HT1080 (cell line): ENCODE data around the gene ZNF862. TPM values are rescaled to one million over a fixed set of nuclear protein-coding genes. Genes with fewer than 3 reads are reported as not detected.
"Not testable (repeated sequence)": the region's sequence is repeated elsewhere in the genome, so short reads cannot be mapped to it uniquely, and the experiment has no call there.

Source experiments
- DNase-seq: peaks from one replicate; pipeline ENCODE4 v3.0.0-alpha.2; 2015; ENCODE audit warnings: low read depth
- total RNA-seq: library from RNA; depleted of rRNA; stranded (reverse); fragments of >200 nt; shearing (Covaris generic); gene quantifications from 2 replicates; pipeline ENCODE4 v1.2.3, GENCODE V29; 2014

Gene ZNF862
- total RNA-seq, 1 experiment from 2014 or later: 0.37 TPM

GRCh38 chr7:149879271-149879743 lies 41.1 kb downstream of the ZNF862 start:
- DNase-seq: no peak

DNA sequence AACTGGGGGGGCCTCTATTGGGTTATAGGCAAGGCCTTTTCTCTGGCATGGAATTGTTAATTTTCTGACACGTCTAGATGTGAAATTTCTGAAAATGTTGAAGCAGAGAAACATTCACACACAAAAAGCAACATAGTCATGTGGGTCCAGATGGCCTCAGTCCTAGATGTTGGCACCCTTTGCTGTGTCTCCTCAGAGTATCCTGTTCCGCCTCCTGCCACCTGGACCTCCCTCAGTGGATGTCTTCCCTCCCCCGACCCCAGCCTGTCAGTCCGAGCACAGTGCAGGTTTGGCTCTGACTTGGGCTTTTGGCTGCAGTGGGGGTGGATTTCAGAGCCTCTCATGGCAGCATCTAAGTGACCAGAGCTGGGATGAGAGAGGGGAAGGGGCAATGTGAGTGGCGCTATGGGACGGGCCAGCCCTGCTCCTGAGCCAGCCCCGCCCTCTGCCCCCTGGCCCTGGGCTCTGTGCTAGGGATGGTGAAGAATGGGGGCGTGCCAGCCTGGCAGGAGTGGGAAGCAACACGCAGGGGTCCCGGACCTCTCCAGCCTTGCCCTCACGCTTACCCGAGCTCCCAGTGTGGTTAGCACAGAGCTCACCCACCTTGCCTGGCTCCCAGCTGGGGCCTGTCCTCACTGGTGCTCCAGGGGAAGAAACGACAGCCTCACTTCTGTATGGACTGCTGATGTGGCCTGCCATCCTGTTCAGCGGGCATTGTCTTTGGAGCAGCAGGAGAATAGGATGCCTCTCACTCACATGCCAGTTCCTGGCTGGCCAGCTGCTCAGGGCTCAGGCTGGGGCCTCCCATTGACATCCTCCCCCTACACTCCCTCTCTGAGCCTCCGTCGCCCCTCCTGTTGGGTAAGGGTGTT lies 41.8 kb downstream of the ZNF862 start:
- DNase-seq: no peak

- DNase-seq: no peak
Measured at GRCh38 chr7:149880638-149881311, 42.6 kb downstream of the ZNF862 start.

DNA sequence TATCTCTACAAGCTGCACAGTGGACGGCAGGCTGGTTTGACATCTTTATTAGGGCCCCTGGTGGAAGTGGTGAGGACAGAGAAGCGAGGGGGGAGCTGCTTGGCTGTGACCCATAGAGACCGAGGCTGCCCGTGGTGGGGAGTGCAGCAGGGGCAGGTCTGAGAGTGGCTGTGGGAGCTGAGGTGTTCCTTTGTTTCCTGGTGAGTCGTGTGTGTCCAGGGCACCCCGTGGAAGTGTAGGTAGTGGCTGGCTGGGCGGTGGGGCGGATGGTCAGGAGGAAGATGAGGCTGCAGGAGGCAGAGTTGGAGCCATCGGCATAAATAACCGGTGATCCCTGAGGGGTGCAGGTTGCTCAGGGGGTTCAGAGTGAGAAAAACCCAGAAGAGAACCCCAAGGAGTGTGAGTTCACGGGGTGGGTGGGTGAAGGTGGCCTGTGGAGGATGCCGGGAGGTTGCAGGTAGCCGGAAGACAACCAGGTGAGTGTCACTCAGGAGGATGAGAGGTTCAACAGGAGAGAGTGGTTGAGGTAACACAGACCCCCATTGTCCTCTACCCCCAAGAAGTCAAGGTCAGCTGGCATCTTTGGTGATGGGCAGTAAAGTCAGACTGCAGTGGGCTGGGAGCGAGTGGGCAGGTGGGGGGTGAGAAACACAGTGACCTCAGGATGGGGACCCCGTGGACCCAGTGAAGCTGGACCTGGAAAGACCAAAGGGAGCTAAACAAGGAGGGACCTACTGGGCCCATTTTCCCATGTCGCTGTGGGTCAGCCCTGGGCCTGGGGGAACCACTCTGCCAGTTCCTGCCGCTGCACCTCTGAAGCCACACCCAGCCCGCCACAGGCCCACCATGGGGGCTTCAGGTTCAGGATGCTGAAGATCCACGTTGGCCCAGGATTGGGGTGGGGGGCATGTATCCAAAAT lies 43.4 kb downstream of the ZNF862 start:
- DNase-seq: no peak

DNA sequence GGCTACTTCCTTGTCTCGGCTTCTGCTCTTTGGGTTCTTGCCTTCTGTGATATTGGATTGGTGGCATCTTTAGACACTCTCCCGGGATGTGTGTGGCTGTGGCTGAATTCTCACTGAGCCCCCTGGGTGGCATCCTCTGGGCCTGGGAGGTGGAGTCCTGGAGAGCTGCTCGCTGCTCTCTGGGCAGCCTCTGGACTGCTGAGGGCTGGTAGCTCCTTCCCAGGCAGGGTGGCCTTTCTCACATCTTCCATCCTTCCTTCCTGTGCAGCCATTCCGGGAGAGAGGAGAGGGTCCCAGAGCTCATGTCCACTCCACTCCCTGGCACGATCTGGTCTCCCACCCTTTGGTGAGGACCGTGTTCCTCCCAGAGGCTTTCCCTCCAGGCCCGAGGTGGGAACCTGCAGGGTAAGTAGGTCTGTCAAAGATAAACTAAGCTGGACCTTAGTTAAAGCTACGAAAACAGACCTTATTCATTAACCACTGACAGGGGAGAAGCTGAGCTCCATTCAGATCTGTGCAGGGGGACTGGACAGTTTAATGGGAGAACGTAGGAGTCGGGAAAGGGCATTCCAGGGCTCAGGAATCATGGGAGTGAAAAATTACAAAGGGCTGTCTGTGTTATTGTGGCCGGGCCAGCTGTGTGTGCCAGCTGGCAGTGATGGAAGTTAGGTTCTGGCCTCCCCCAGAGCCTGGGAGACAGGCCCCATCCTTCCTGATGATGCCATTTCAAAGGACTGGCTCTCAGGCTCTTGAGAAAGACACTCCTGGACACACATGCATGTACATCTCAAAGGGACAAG lies 44.3 kb downstream of the ZNF862 start:
- peak; percentile 27 for DNase-seq

DNA sequence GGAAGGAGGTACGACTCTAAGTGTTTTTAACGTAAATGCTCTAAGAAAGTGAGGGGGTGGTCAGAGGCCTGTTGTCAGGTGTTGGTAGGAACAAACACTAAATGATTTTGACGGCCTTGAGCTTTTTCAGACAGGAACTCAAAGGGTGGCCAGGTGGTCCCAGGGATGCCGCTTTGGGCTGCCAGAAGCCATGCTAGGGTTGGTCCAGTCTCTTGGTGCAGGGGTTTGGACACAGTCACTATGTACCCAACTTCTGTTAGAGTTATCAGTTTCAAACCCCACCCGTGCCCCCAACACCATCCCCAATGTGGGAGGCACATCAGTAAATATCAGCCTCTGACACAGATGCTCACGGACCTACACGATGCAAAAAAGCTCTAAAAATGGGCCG lies 44.9 kb downstream of the ZNF862 start:
- no peak for DNase-seq

DNA sequence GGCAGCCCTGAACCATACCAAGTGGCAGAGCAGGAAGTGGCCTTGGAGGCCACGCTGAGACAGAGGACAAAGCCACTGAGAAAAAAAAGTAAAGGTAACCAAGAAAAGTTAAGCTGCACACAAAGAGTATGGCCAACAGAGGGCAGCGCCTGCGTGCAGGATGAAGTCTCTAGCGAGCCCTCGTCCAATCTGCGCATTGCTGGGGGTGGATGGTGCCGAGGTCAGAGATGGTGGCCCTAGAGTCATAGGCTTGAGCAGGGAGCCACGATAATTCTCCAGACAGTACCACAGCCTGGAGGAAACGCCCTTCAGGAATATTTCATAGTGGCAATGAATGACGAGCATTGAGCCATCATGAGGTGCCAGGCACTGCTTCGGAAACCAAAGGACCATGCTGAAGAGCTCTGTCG lies 45.3 kb downstream of the ZNF862 start:
- peak; percentile 58 for DNase-seq

GRCh38 chr7:149884016-149884415 lies 45.8 kb downstream of the ZNF862 start:
- DNase-seq: no peak

DNA sequence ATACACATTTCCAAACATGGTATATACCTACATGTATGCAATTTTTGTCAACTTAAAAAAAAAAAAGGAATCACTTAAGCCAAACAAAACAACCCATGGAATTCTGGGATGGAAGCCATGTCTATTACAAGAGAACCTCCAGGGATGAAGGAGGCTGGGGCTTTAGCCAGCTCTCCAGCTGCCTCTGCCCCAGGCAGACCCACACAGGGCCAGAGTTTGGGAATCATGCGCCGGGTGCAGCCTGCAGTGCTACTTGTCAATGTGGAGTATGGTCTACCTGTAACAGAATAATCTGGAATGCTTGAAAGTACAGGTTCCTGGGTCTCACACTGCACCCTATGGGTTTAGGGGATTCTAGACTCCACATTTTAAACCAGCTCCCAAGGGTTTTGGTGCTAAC lies 46.4 kb downstream of the ZNF862 start:
- DNase-seq: no peak

- no peak for DNase-seq
Measured at GRCh38 chr7:149885191-149886017, 47.2 kb downstream of the ZNF862 start.

DNA sequence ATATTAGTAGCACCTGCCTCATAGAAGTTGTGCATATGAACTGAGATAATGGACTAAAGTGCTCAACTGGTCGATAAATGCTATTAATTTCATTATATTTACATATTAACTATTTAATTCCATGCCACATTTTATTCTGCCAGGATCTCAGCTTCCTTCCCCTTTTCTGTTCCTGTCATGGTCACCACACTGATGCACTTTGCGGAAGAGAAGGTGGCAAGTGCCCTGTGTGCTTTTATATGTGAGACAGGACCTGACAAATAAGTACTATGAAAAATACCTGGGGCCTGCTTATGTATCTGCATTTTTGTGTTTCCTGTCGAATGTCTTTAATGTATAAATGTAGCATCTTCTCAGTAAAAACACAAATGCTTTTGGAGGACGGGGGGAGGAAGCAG lies 47.8 kb downstream of the ZNF862 start:
- DNase-seq: no peak

DNA sequence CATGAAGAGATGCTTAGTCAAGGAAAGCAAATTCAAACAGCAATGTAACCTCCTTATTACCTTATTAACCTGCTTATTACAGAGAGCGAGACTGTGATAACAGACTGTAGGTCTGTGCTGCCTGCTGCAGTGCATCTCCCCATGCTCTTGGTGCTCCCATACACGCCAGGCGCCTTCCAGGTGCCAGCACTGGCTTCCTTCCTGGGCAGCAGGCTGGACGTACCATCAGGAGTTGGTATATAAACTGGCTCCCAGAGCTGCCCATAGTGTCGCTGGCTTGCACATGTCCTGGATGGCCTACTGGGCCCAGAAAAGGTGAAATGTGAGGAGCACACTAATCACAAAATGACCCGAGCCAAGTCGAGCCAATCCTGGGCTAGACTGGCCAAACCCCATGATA lies 49.1 kb downstream of the ZNF862 start:
- no peak for DNase-seq

DNA sequence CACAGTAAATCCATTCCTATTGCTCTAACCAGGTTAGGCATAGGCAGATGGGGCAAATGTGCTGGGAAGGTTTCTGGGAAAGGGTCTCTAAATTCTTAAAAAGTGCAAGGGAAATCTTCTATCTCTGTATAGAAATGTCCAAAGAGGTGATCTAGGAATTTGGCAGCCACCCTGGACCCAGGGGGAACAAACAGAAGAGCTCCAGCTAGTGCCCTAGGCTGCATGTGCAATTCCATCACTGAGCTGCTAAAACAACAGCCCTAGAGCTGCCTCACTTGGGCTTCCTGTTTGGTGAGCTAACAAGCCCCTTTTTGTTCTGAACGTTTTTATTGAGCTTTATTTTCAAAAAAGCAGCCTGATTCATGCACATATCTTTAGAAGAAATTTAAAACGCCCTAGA lies 52.5 kb downstream of the ZNF862 start:
- DNase-seq: not testable (repeated sequence)

GRCh38 chr7:149894957-149895356 lies 56.8 kb downstream of the ZNF862 start:
- DNase-seq: not testable (repeated sequence)

DNA sequence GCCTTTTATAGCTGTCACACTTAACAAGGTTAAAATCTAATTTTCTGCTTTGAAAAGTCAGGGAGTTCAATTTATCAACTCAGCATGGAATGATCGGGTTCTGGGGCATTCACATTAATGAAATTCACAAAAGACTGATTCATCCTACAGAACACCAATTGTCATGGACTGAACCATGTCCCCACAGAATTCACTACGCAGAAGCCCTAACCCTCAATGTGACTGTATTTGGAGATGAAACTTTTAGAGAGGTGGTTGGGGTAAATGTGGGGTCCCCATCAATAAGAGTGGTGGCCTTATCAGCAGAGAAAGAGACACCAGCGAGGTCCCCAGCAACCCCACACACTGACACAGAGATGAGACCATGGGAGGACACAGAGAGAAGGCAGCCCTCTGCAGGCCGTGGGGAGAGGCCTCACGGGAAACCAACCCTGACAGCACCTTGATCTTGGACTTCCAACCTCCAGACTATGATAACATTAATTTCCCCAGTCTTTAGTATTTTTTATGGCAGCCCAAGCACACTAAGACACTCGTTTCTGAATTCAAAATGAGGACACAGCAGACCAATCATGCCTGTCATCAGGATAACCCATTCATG lies 69.7 kb downstream of the ZNF862 start:
- not testable (repeated sequence) for DNase-seq

GRCh38 chr7:149910219-149910618 lies 72.0 kb downstream of the ZNF862 start:
- not testable (repeated sequence) for DNase-seq

GRCh38 chr7:149912126-149912525 lies 74.0 kb downstream of the ZNF862 start:
- not testable (repeated sequence) for DNase-seq
